Myometrial cell (primary cell): Measurements from ENCODE around the gene TACR1. TPM values are rescaled to one million over a fixed set of nuclear protein-coding genes. Genes with fewer than 3 reads are reported as not detected.

Experiments used
- total RNA-seq: library from RNA; depleted of rRNA; stranded (reverse); fragments of >200 nt; gene quantifications from 2 replicates; pipeline ENCODE4 v1.2.3, GENCODE V29; 2015

TACR1 gene, protein sequence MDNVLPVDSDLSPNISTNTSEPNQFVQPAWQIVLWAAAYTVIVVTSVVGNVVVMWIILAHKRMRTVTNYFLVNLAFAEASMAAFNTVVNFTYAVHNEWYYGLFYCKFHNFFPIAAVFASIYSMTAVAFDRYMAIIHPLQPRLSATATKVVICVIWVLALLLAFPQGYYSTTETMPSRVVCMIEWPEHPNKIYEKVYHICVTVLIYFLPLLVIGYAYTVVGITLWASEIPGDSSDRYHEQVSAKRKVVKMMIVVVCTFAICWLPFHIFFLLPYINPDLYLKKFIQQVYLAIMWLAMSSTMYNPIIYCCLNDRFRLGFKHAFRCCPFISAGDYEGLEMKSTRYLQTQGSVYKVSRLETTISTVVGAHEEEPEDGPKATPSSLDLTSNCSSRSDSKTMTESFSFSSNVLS
- not detected in 2 replicates for total RNA-seq

GRCh38 chr2:75199428-75200011 is at the start of gene TACR1:
Gene TACR1 (minus strand): TSS chr2:75199520. CDS start chr2:75198934, 586 bp downstream.

Other genes starting within 250 kb of the TACR1 start
- 30.0 and 30.8 TPM in 2 replicates for gene POLE4, start 240.9 kb downstream of the TACR1 start, total RNA-seq